Measurements from ENCODE around the gene C4orf50. TPM values are rescaled to one million over a fixed set of nuclear protein-coding genes. Genes with fewer than 3 reads are reported as not detected.

The C4orf50 gene
- total and polyA plus RNA-seq, 10 of the 15 experiments (the other 5 are each of a cell fraction or from before 2014, with no cell fraction given), result 0.04 to 0.09 (median 0.05) TPM; not detected in 3

DNA sequence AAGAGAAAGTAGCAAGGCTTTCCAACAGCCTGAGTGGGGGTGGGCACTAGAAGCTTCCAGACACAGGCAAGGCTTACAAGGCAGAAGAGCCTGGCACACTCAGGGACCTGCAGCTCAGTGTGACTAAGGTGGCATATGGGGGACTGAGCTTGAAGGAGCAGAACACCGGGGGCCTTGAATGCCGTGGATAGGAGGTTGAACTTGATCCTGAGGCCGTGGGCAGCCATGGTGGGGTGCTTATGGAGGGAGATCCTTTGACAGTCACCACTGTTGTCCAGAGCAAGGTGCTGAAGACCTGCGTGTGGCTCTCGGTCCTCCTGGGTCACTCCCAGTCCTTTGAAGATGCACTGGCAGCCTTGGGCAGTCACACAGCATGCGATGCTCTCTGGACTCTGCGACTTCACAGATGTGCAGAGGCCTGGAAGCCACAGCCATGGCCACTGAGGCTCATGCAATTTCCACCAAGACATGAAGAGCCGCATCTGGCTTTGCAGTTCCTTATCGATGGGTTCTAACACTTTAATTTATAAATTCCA lies 18.3 kb downstream of the C4orf50 start (continued):
- TF ChIP-seq RBBP5 (conservative IDR thresholded peaks at IDR 0.05), result no peak

DNA sequence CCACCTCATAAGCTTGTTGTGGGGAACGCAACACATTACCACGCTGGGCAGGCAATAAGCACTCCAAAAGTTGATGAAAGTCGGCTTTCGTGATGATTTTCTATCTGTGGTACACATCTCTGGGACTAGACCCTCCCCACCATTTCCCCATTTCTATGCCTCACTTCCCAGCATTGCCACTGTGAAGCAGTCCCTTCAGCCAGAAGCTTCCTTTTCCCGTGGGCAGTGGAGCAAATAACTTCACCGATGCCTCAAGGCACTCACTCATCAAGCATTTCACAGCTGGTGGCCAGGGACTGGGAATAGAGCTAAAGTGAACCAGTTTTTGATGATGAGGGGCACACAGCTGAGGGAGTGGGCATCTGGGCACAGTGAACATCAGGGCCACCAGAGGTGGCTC lies 18.9 kb downstream of the C4orf50 start:
- FAIRE-seq, result no peak
- H3K4me1 ChIP-seq (ENCODE audit: control insufficient read depth, insufficient read depth, low read length), result peaks cover 11% of the 10 kb centered on the region
- ATAC-seq, result no peak
- no peaks in the 10 kb centered on the region for H3K9me3 ChIP-seq (replicated peaks; ENCODE audit: control insufficient read depth, insufficient read depth, low read length)
- no peak for DNase-seq (ENCODE audit: low read depth, low spot score)
- ChIA-PET SMC1A (ENCODE audit: uncharacterized antibody, unreplicated experiment) (interaction anchor here (0.6 to 4.9 kb wide), 4 partner anchors 193 to 330 kb away, joined by 3 to 40 read pairs (median 22); no protein-coding TSS in a partner anchor), POLR2A (interaction anchor here (0.6 kb wide), 1 partner anchor 25 kb away, joined by 4 read pairs; no protein-coding TSS in a partner anchor), RAD21 (ENCODE audit: unreplicated experiment) (interaction anchor here (1.2 to 3.5 kb wide), 3 partner anchors 192 to 329 kb away, joined by 5 to 26 read pairs (median 17); no protein-coding TSS in a partner anchor), CTCF (interaction anchor here (0.7 to 4.8 kb wide), 11 partner anchors 10 to 333 kb away, joined by 3 to 80 read pairs (median 4); no protein-coding TSS in a partner anchor)
- no peak overlapping the region for H2AFZ ChIP-seq (ENCODE audit: control insufficient read depth, low read depth, low read length)
- in situ Hi-C loops (cut with MboI) (loop anchor here (5.0 kb wide), 1 partner anchor 328 kb away; no protein-coding TSS in a partner anchor), intact Hi-C loops (cut with micrococcal nuclease; ENCODE audit: unreplicated experiment) (loop anchor here (2.0 to 5.0 kb wide), 2 partner anchors 87 to 253 kb away; no protein-coding TSS in a partner anchor)
- TF ChIP-seq CBX3 (IDR thresholded peaks at IDR 0.05; ENCODE audit: borderline replicate concordance, low read depth), result no peak
- no peak for TF ChIP-seq CREB1 (IDR thresholded peaks at IDR 0.05; ENCODE audit: low read depth)
- TF ChIP-seq ZBED1 (IDR thresholded peaks at IDR 0.05; ENCODE audit: borderline replicate concordance), result no peak
- no peak for TF ChIP-seq ZBTB40 (IDR thresholded peaks at IDR 0.05; ENCODE audit: borderline replicate concordance)
- no peak for TF ChIP-seq SREBF2 (IDR thresholded peaks at IDR 0.05; ENCODE audit: low read length)
- TF ChIP-seq, protein P1, sequence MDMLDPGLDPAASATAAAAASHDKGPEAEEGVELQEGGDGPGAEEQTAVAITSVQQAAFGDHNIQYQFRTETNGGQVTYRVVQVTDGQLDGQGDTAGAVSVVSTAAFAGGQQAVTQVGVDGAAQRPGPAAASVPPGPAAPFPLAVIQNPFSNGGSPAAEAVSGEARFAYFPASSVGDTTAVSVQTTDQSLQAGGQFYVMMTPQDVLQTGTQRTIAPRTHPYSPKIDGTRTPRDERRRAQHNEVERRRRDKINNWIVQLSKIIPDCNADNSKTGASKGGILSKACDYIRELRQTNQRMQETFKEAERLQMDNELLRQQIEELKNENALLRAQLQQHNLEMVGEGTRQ (IDR thresholded peaks at IDR 0.05; ENCODE audit: borderline replicate concordance, low read depth, low read length), result no peak
- no peaks in the 10 kb centered on the region for H4K20me1 ChIP-seq (ENCODE audit: control insufficient read depth, insufficient read depth)
- H3K4me2 ChIP-seq (ENCODE audit: control insufficient read depth, insufficient read depth), result no peak overlapping the region
- no peaks in the 10 kb centered on the region for H3K79me2 ChIP-seq (ENCODE audit: control insufficient read depth, insufficient read depth, low read length)
- H3K9ac ChIP-seq (ENCODE audit: control insufficient read depth, insufficient read depth, low read length), result no peak overlapping the region
- BruUV-seq (replicated peaks), result no TSS peak
- H3K27me3 ChIP-seq (replicated peaks in 1 of 2; ENCODE audit: control insufficient read depth in 2 of 2, insufficient read depth in 2 of 2, low read length in 1 of 2), result no peaks in the 10 kb centered on the region; a peak in 2 of 4 replicates
- H3K4me3 ChIP-seq, result no peak overlapping the region
- H3K27ac ChIP-seq (ENCODE audit: control insufficient read depth, insufficient read depth), result no peak overlapping the region
- 17% methylated on average over 6 of the region's 6 CpGs for WGBS (ENCODE audit: insufficient coverage, insufficient replicate concordance, low lambda C conversion rate, missing lambda C conversion rate)
- no peaks in the 10 kb centered on the region for H3K36me3 ChIP-seq (ENCODE audit: control insufficient read depth in 2 of 2, insufficient read depth in 2 of 2, low read length in 1 of 2)

Measured in GM12878 (cell line).